A549 (cell line): Measurements from ENCODE around the gene GARS1. TPM values are rescaled to one million over a fixed set of nuclear protein-coding genes. Genes with fewer than 3 reads are reported as not detected.

Experiments
- ATAC-seq, 2 experiments: fragments of 200-7000 bp in 1 of 2; fragments of >200 bp in 1 of 2; cut with Nextera tagmentation in 1 of 2; cut with Tn5 transposase in 1 of 2; 3 replicates each; pipeline versions ENCODE4 v1.8.0 to v1.9.1; 2018 to 2020; ENCODE audit warnings: mild to moderate bottlenecking in 1 of 2, moderate library complexity in 1 of 2
- CTCF ChIA-PET: fragments of 300-600 bp; sonication (Branson Sonifier 250); formaldehyde crosslinking; extraction: SDS; loops from one replicate; lab custom pipeline; 2021; ENCODE audit warnings: antibody characterized with exemption, inconsistent platforms; lab: Yijun Ruan, JAX
- POLR2A ChIA-PET: fragments of 350-600 bp; formaldehyde crosslinking; extraction: SDS; loops from one replicate; lab custom pipeline; 2021; ENCODE audit warnings: antibody characterized with exemption, inconsistent platforms; lab: Yijun Ruan, JAX
- DNase-seq, 2 experiments: peaks; one replicate each; pipeline versions ENCODE4 v3.0.0 to v3.0.0-alpha.2; 2011 to 2016; ENCODE audit warnings: low read depth in 1 of 2, low spot score in 1 of 2
- FAIRE-seq: peaks from 2 replicates; lab custom pipeline; 2011; peaks lifted over from hg19 to GRCh38; lab: Jason Lieb, UNC
- H3K27ac ChIP-seq, 2 experiments: fragments of >200 bp; sonication (Bioruptor Twin); formaldehyde crosslinking; 3 replicates each; pipeline ENCODE4 v1.5.1; 2016 to 2017
- H3K4me1 ChIP-seq: fragments of >200 bp; sonication (Bioruptor Twin); formaldehyde crosslinking; 3 replicates; pipeline ENCODE4 v1.6.1; 2016
- H3K4me2 ChIP-seq: fragments of >200 bp; sonication (Bioruptor Twin); formaldehyde crosslinking; 3 replicates; pipeline ENCODE4 v1.6.1; 2016
- H3K4me3 ChIP-seq: fragments of >200 bp; sonication (Bioruptor Twin); formaldehyde crosslinking; 3 replicates; pipeline ENCODE4 v1.5.1; 2016
- H3K9me3 ChIP-seq: fragments of >200 bp; sonication (Bioruptor Twin); formaldehyde crosslinking; 3 replicates; pipeline ENCODE4 v1.6.1; 2016
- ATOH8 ChIP-seq: fragments of 250-450 bp; sonication (Bioruptor Pico); IDR thresholded peaks from 2 replicates; pipeline ENCODE4 v1.5.0; 2020; ENCODE audit warnings: low read depth, mild to moderate bottlenecking, moderate library complexity
- BCL3 ChIP-seq: fragments of >200 bp; sonication (Bioruptor Twin); formaldehyde crosslinking; IDR thresholded peaks from 3 replicates; pipeline ENCODE4 v1.6.1; 2016
- CBX2 ChIP-seq: fragments of 200-600 bp; sonication (generic); IDR thresholded peaks from 2 replicates; pipeline ENCODE4 v1.6.1; 2016; ENCODE audit warnings: low read depth, mild to moderate bottlenecking, borderline replicate concordance
- CBX8 ChIP-seq: fragments of 200-600 bp; sonication (generic); IDR thresholded peaks from 2 replicates; pipeline ENCODE4 v1.6.1; 2016
- CEBPB ChIP-seq, 2 experiments: fragments of >200 bp in 1 of 2; sonication (Bioruptor Twin) in 1 of 2; formaldehyde crosslinking in 1 of 2; IDR thresholded peaks; 2 replicates each; pipeline ENCODE4 v1.6.1; 2012 to 2016
- CHD4 ChIP-seq: fragments of 200-600 bp; sonication (generic); IDR thresholded peaks from 2 replicates; pipeline ENCODE4 v1.6.1; 2016; ENCODE audit warnings: antibody characterized with exemption, mild to moderate bottlenecking, borderline replicate concordance
- EHF ChIP-seq: fragments of 250-450 bp; sonication (Bioruptor Pico); IDR thresholded peaks from 2 replicates; pipeline ENCODE4 v1.5.0; 2020; ENCODE audit warnings: mild to moderate bottlenecking
- EP300 ChIP-seq, 2 experiments: fragments of >200 bp; sonication (Bioruptor Twin); formaldehyde crosslinking; IDR thresholded peaks; 2 replicates in 1 of 2; 3 replicates in 1 of 2; pipeline ENCODE4 v1.6.1; 2016 to 2017
- ESRRA ChIP-seq: fragments of 150-350 bp; IDR thresholded peaks from 2 replicates; pipeline ENCODE4 v1.6.1; 2014; ENCODE audit warnings: mild to moderate bottlenecking, low read length, borderline replicate concordance
- FOSL2 ChIP-seq, 2 experiments: fragments of 450-650 bp in 1 of 2; fragments of >200 bp in 1 of 2; sonication (Bioruptor Twin) in 1 of 2; formaldehyde crosslinking; IDR thresholded peaks; 2 replicates each; pipeline versions ENCODE4 v1.5.0 to v1.6.1; 2016 to 2020; ENCODE audit warnings: mild to moderate bottlenecking in 1 of 2, moderate library complexity in 1 of 2
- HDAC2 ChIP-seq: fragments of 200-600 bp; sonication (generic); IDR thresholded peaks from 2 replicates; pipeline ENCODE4 v1.6.1; 2016
- HOXB13 ChIP-seq: fragments of 250-450 bp; sonication (Bioruptor Pico); IDR thresholded peaks from 2 replicates; pipeline ENCODE4 v1.5.0; 2020; ENCODE audit warnings: low read depth, mild to moderate bottlenecking, moderate library complexity
- HOXB5 ChIP-seq: fragments of 250-450 bp; sonication (Bioruptor Pico); IDR thresholded peaks from 2 replicates; pipeline ENCODE4 v1.5.0; 2020; ENCODE audit warnings: mild to moderate bottlenecking, moderate library complexity
- JUN ChIP-seq, 2 experiments: fragments of >200 bp; sonication (Bioruptor Twin); formaldehyde crosslinking; IDR thresholded peaks; 2 replicates in 1 of 2; 3 replicates in 1 of 2; pipeline ENCODE4 v1.6.1; 2016 to 2017
- JUNB ChIP-seq: fragments of >200 bp; sonication (Bioruptor Twin); formaldehyde crosslinking; IDR thresholded peaks from 2 replicates; pipeline ENCODE4 v1.6.1; 2016
- KDM5A ChIP-seq: fragments of 200-600 bp; sonication (generic); IDR thresholded peaks from 2 replicates; pipeline ENCODE4 v1.6.1; 2016; ENCODE audit warnings: antibody characterized with exemption, mild to moderate bottlenecking
- MAFK ChIP-seq: fragments of 450-650 bp; IDR thresholded peaks from 2 replicates; pipeline ENCODE4 v1.6.1; 2014; ENCODE audit not compliant: partially characterized antibody
- MYC ChIP-seq: IDR thresholded peaks from 2 replicates; pipeline ENCODE4 v1.6.1; 2012; ENCODE audit warnings: mild to moderate bottlenecking, inconsistent platforms, low read length, improper control_type of control experiment, borderline replicate concordance
- NPAS2 ChIP-seq: fragments of 250-450 bp; sonication (Bioruptor Pico); IDR thresholded peaks from 2 replicates; pipeline ENCODE4 v1.8.0; 2022; ENCODE audit warnings: mild to moderate bottlenecking, moderate library complexity, borderline replicate concordance
- NR3C1 ChIP-seq: fragments of >200 bp; sonication (Bioruptor Twin); formaldehyde crosslinking; IDR thresholded peaks from 3 replicates; pipeline ENCODE4 v1.6.1; 2017
- POLR2A ChIP-seq: IDR thresholded peaks from 2 replicates; pipeline ENCODE4 v1.6.1; 2012; ENCODE audit warnings: mild to moderate bottlenecking, low read length
- POLR2AphosphoS2 ChIP-seq: conservative IDR thresholded peaks from 2 replicates; pipeline ENCODE4 v1.6.1; 2012; ENCODE audit warnings: low read length, improper control_type of control experiment, inconsistent platforms
- RFX5 ChIP-seq: fragments of 450-650 bp; IDR thresholded peaks from 2 replicates; pipeline ENCODE4 v1.7.1; 2014; ENCODE audit warnings: antibody characterized with exemption, mild to moderate bottlenecking, moderate library complexity
- SMC3 ChIP-seq: fragments of >200 bp; sonication (Bioruptor Twin); formaldehyde crosslinking; IDR thresholded peaks from 3 replicates; pipeline ENCODE4 v1.6.1; 2018; ENCODE audit warnings: inconsistent platforms
- SREBF2 ChIP-seq: fragments of 450-650 bp; IDR thresholded peaks from 2 replicates; pipeline ENCODE4 v1.6.1; 2014; ENCODE audit warnings: mild to moderate bottlenecking, moderate library complexity
- ZFP36 ChIP-seq: fragments of 450-650 bp; IDR thresholded peaks from 2 replicates; pipeline ENCODE4 v1.6.1; 2014; ENCODE audit warnings: borderline replicate concordance; ENCODE audit not compliant: partially characterized antibody
- ZNF302 ChIP-seq: fragments of 250-450 bp; sonication (Bioruptor Pico); IDR thresholded peaks from 2 replicates; pipeline ENCODE4 v1.9.0; 2021; ENCODE audit warnings: inconsistent platforms, mild to moderate bottlenecking, moderate library complexity
- ZSCAN20 ChIP-seq: fragments of 250-450 bp; sonication (Bioruptor Pico); IDR thresholded peaks from 2 replicates; pipeline ENCODE4 v1.8.0; 2022; ENCODE audit warnings: mild to moderate bottlenecking, moderate library complexity
- WGBS: methylation state at CpG from one replicate; pipeline ENCODE4 v1.1.6; 2017; ENCODE audit errors: missing lambda C conversion rate; 5-methylcytosine and 5-hydroxymethylcytosine counted together
- polyA plus RNA-seq, 4 experiments: library from polyadenylated mRNA; depleted of rRNA in 3 of 4; stranded (reverse); fragments of >200 nt; fragmentation: RNase III in 1 of 4; extraction: RNeasy Plus Mini Kit Qiagen cat#74134 plus additional on column Dnase treatment in 1 of 4; gene quantifications; 2 replicates in 3 of 4; 3 replicates in 1 of 4; pipeline ENCODE4 v1.2.3, GENCODE V29; 2011 to 2017
- TF ChIP-seq, protein P1 (sequence below): fragments of 450-650 bp; IDR thresholded peaks from 2 replicates; pipeline ENCODE4 v1.6.1; 2014; ENCODE audit warnings: antibody characterized with exemption

Gene GARS1
- polyA plus RNA-seq, 2 of the 4 experiments (the other 2 are of a cell fraction), result 134 to 608 TPM

DNA sequence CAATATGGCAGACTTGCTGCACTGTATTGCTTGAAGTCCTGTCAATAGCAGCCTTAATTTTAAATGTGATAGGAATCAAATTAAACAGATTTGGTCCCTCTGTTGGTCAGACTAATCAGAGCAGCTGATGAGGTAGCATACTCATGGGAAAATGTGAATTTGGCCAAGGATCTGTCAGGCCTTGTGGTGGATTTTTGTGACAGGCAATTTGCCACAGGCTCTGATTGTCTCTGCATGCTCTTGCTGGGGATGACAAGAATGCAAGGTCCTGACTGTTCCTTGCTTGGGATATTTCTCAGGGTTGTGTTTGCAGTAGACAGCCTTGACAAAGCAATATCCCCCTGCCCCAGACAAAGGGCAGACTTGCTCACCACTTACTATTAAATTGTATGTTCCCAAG is 41.5 kb upstream of the GARS1 start:
- DNase-seq (no peak), FAIRE-seq (no peak), ATAC-seq (no peak)
- H3K27ac ChIP-seq, result no peak overlapping the region
- POLR2A ChIA-PET, result no interaction called here
- no peaks in the 10 kb centered on the region for H3K9me3 ChIP-seq
- TF ChIP-seq ZFP36 (no peak), EP300 (IDR thresholded peaks at IDR 0.05) (no peak), CHD4 (no peak), CBX8 (no peak), SREBF2 (no peak), BCL3 (no peak), SMC3 (no peak), MYC (no peak), KDM5A (no peak), ATOH8 (CRISPR knock-in tag) (no peak), ZSCAN20 (CRISPR knock-in tag) (no peak), CEBPB (IDR thresholded peaks at IDR 0.05) (no peak), JUN (IDR thresholded peaks at IDR 0.05) (no peak), POLR2AphosphoS2 (no peak), NPAS2 (CRISPR knock-in tag) (no peak), CBX2 (no peak)
- peaks cover 9% of the 10 kb centered on the region; the same call in 2 of the 3 replicates for H3K4me1 ChIP-seq
- CTCF ChIA-PET, result interaction anchor here (1.0 to 10.7 kb wide), 4 partner anchors 10 to 388 kb away, joined by 3 to 171 read pairs (median 4); no protein-coding TSS in a partner anchor
- H3K4me2 ChIP-seq, result no peak overlapping the region
- H3K4me3 ChIP-seq, result no peak overlapping the region

GRCh38 chr7:30553546-30553945 is 41.1 kb upstream of the GARS1 start:
- POLR2A ChIA-PET, result no interaction called here
- Histone ChIP-seq H3K27ac (no peak overlapping the region), H3K4me2 (no peak overlapping the region), H3K4me1 (peaks cover 9% of the 10 kb centered on the region; the same call in 2 of the 3 replicates), H3K9me3 (no peaks in the 10 kb centered on the region), H3K4me3 (no peak overlapping the region)
- 64% methylated on average over 3 of the region's 3 CpGs for WGBS
- CTCF ChIA-PET, result interaction anchor here (1.0 to 10.7 kb wide), 4 partner anchors 9 to 389 kb away, joined by 3 to 171 read pairs (median 3); no protein-coding TSS in a partner anchor
- TF ChIP-seq NR3C1, result no peak
- TF ChIP-seq JUNB, result no peak
- no peak for TF ChIP-seq NPAS2 (CRISPR knock-in tag)
- no peak for TF ChIP-seq EHF (CRISPR knock-in tag)
- no peak for TF ChIP-seq MAFK
- no peak for TF ChIP-seq FOSL2 (IDR thresholded peaks at IDR 0.05)
- TF ChIP-seq FOSL2 (CRISPR knock-in tag; IDR thresholded peaks at IDR 0.05), result no peak
- no peak for TF ChIP-seq ZNF302 (CRISPR knock-in tag)
- no peak for TF ChIP-seq ATOH8 (CRISPR knock-in tag)
- TF ChIP-seq RFX5, result no peak
- TF ChIP-seq POLR2AphosphoS2, result no peak
- TF ChIP-seq HOXB13 (CRISPR knock-in tag), result no peak
- TF ChIP-seq, protein P1, sequence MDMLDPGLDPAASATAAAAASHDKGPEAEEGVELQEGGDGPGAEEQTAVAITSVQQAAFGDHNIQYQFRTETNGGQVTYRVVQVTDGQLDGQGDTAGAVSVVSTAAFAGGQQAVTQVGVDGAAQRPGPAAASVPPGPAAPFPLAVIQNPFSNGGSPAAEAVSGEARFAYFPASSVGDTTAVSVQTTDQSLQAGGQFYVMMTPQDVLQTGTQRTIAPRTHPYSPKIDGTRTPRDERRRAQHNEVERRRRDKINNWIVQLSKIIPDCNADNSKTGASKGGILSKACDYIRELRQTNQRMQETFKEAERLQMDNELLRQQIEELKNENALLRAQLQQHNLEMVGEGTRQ, result no peak
- TF ChIP-seq JUN (IDR thresholded peaks at IDR 0.05), result no peak
- TF ChIP-seq ESRRA, result no peak
- TF ChIP-seq KDM5A, result no peak
- TF ChIP-seq HDAC2, result no peak
- no peak for TF ChIP-seq HOXB5 (CRISPR knock-in tag)
- TF ChIP-seq POLR2A, result no peak
- ATAC-seq (no peak), DNase-seq (no peak), FAIRE-seq (no peak)
